ENCODE measurements around the gene DUSP19. TPM values are rescaled to one million over a fixed set of nuclear protein-coding genes. Genes with fewer than 3 reads are reported as not detected.

The DUSP19 gene, protein sequence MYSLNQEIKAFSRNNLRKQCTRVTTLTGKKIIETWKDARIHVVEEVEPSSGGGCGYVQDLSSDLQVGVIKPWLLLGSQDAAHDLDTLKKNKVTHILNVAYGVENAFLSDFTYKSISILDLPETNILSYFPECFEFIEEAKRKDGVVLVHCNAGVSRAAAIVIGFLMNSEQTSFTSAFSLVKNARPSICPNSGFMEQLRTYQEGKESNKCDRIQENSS
- total RNA-seq = 10 to 100 TPM in 3 of 4 donors, 1 to 10 TPM in 1; 7.5 to 16.6 (median 12.3) TPM
- 6.7 TPM for polyA plus RNA-seq
- long read RNA-seq, donor 1, full-length matches to known transcripts = 8 of 9 reads
- long read RNA-seq, donor 1, partial matches to known transcripts = 0 of 9 reads
- long read RNA-seq, donor 1, other reads (novel, unspliced or antisense) = 1 of 9 reads
- long read RNA-seq, donor 2, full-length matches to known transcripts = 3 of 3 reads
- long read RNA-seq, donor 2, partial matches to known transcripts = 0 of 3 reads
- long read RNA-seq, donor 2, other reads (novel, unspliced or antisense) = 0 of 3 reads
- long read RNA-seq, donor 3, full-length matches to known transcripts = 10 of 13 reads
- long read RNA-seq, donor 3, partial matches to known transcripts = 0 of 13 reads
- long read RNA-seq, donor 3, other reads (novel, unspliced or antisense) = 3 of 13 reads
- long read RNA-seq, donor 4, full-length matches to known transcripts = 6 of 6 reads
- long read RNA-seq, donor 4, partial matches to known transcripts = 0 of 6 reads
- long read RNA-seq, donor 4, other reads (novel, unspliced or antisense) = 0 of 6 reads

DNA sequence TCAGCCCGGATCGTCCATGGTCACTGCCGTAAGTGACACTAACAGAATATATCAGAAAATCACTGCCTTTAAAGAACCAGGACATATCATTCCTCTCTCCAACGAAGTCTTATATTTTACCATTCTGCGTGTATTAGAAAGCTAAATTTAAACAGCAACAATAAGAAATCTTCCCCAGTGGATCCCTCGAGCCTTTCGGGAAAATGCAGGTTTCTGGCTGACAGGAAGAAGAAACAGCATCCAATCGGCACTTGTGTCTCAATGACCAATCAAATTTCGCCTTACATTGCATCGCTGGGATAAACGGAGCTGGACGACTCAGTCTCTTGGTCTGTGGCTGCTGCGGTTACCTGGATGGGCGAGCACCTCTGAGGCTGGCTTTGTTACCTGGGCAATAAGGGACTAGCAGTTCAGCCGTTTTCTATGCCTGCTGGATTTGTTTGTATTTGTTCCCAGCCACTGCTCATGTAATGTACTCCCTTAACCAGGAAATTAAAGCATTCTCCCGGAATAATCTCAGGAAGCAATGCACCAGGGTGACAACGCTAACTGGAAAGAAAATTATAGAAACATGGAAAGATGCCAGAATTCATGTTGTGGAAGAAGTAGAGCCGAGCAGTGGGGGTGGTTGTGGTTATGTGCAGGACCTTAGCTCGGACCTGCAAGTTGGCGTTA lies at the start of gene DUSP19:
DUSP19 (plus strand) TSS at position 284 of the 675 bp plus-strand sequence; CDS start at position 471, 187 bp downstream.
- WGBS = under 1% methylated on average over 20 of the region's 20 CpGs
- intact Hi-C loops (cut with DNase I) = loop anchor here in 3 of 4 donors (5.0 kb wide), 2 partner anchors 41 to 44 kb away; partner anchors contain the start of genes NCKAP1 (in 2 of the 3) and NUP35 (in 1 of the 3)
- Histone ChIP-seq H3K27ac (ENCODE audit: low read length) (peak within 1 kb of the TSS; percentile 91), H3K4me3 (ENCODE audit: low read length) (peak within 1 kb of the TSS; percentile 88), H3K4me1 (ENCODE audit: control insufficient read depth, insufficient read depth, low read length) (no peaks in the 10 kb centered on the region), H3K9me3 (ENCODE audit: control insufficient read depth, low read length) (no peaks in the 10 kb centered on the region), H3K27me3 (ENCODE audit: control insufficient read depth, insufficient read depth) (no peaks in the 10 kb centered on the region)
- DNase-seq (peak; percentile 73 to 89 (median 82)), ATAC-seq (peak; percentile 94 to 95)

DNA sequence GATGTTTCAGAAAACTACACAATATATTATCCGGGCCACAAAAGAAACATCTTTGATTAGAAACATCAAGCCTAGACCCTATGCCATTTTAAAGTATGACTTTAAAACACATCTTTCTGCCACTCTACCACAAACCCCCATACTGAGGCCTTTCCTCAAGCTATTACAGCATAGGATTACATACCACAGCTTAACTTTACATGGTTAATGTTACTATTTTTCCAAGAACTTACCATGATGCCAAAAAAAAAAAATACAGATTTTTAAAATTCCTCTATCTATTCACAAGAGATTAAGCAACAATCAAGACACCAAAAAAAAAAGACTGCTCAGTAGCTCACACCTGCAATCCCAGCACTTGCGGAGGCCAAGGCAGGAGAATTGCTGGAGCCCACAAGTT lies 49.3 kb upstream of the DUSP19 start:
- no peak overlapping the region for H3K4me3 ChIP-seq (ENCODE audit: low read length)
- DNase-seq (no peak), ATAC-seq (no peak)
- H3K9me3 ChIP-seq (ENCODE audit: control insufficient read depth, low read length) = no peaks in the 10 kb centered on the region
- WGBS = 92% methylated on average over 2 of the region's 2 CpGs
- no peak overlapping the region for H3K27ac ChIP-seq (ENCODE audit: low read length)
- no peaks in the 10 kb centered on the region for H3K4me1 ChIP-seq (ENCODE audit: control insufficient read depth, insufficient read depth, low read length)
- intact Hi-C loops (cut with DNase I) = no loop called here
- no peaks in the 10 kb centered on the region for H3K27me3 ChIP-seq (ENCODE audit: control insufficient read depth, insufficient read depth)

DNA sequence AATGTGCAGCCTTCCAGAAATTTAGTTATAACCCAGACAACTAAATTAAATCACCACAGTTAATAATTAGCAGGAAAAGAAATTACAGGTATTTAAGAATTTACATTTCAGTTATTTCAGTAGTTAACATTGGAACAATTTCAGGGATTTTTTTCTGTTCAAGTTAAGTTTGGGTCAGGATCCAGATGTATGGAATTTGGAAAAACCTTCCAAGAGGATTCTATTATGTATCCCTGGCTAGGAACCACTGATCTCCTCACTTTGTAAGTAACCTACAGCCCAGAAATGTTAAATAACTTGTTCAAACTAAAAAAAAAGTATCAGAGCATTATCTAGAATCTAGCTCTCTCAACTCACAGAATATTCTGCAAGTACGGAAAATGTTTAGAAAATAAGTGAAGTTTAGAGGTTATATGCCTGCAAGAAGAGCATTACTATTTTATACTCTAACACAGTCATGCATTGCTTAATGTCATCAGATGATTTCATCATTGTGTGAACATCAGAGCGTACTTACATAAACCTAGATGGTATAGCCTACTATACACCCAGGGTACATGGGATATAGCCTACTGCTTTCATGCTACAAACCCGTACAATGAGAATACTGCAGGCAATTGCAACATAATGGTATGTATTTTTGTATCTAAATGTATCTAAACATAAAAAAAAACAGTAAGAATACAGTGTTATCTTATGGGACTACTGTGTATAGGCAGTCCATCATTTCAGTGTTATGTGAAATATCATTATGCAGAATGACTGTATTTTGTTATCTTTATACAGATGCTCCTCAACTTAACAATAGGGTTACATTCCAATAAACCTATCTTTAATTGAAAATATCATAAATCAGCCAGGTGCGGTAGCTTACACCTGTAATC lies 46.4 kb upstream of the DUSP19 start:
- intact Hi-C loops (cut with DNase I) = no loop called here
- no peaks in the 10 kb centered on the region for H3K27me3 ChIP-seq (ENCODE audit: control insufficient read depth, insufficient read depth)
- WGBS = 88% methylated on average over 4 of the region's 4 CpGs
- H3K9me3 ChIP-seq (ENCODE audit: control insufficient read depth, low read length) = no peaks in the 10 kb centered on the region
- ATAC-seq (no peak), DNase-seq (no peak)
- no peak overlapping the region for H3K27ac ChIP-seq (ENCODE audit: low read length)
- no peak overlapping the region for H3K4me3 ChIP-seq (ENCODE audit: low read length)
- H3K4me1 ChIP-seq (ENCODE audit: control insufficient read depth, insufficient read depth, low read length) = no peaks in the 10 kb centered on the region

DNA sequence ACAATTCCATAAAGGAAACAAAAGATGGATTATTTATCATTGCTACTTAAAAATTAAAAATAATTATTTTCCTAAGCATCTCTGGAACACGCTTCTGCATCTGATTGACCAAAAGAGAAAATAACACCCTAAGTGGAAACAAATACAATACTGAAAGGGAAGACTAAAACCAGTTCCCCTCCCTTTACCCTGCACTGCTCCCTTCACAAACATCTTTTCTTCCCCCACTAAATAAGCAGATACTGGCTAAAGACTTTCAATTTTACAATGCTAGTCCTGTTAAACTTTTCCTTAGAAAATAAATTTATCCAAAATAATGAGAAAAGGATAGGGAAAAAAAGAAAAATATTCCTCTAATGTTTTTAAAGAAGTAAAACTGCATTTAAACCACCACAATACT lies 44.6 kb upstream of the DUSP19 start:
- DNase-seq = no peak
- ATAC-seq = no peak
- H3K27ac ChIP-seq (ENCODE audit: low read length) = no peak overlapping the region
- no peaks in the 10 kb centered on the region for H3K4me1 ChIP-seq (ENCODE audit: control insufficient read depth, insufficient read depth, low read length)
- no peaks in the 10 kb centered on the region for H3K27me3 ChIP-seq (ENCODE audit: control insufficient read depth, insufficient read depth)
- no peak overlapping the region for H3K4me3 ChIP-seq (ENCODE audit: low read length)
- intact Hi-C loops (cut with DNase I) = no loop called here
- 78% methylated on average over 1 of the region's 1 CpG for WGBS
- no peaks in the 10 kb centered on the region for H3K9me3 ChIP-seq (ENCODE audit: control insufficient read depth, low read length)

DNA sequence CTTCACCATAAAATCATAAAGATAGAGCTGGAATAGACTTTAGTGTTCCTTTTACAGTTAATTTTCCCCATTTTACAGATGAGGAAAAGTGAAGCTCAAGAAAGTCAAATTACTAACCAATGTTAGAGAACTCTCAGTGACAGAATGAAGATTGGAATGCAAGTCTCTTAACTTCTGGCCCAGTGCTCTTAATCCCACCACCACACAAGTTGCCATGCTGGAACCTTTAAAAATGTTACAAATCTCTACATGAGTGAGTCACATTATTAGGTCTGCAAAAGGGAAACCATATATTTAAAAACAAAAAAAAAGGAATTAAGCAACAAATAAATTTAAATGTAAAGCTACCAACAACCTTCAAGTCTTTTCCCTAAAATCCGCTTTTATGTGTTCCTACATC lies 43.7 kb upstream of the DUSP19 start:
- Histone ChIP-seq H3K9me3 (ENCODE audit: control insufficient read depth, low read length) (no peaks in the 10 kb centered on the region), H3K27me3 (ENCODE audit: control insufficient read depth, insufficient read depth) (no peaks in the 10 kb centered on the region), H3K4me3 (ENCODE audit: low read length) (no peak overlapping the region), H3K27ac (ENCODE audit: low read length) (no peak overlapping the region), H3K4me1 (ENCODE audit: control insufficient read depth, insufficient read depth, low read length) (no peaks in the 10 kb centered on the region)
- ATAC-seq (no peak), DNase-seq (no peak)
- intact Hi-C loops (cut with DNase I) = loop anchor here in 2 of 4 donors (5.0 kb wide), 1 partner anchor 42 kb away; the partner anchor contains the start of gene DUSP19 (in 2 of the 2)
- WGBS = 94% methylated on average over 1 of the region's 1 CpG

DNA sequence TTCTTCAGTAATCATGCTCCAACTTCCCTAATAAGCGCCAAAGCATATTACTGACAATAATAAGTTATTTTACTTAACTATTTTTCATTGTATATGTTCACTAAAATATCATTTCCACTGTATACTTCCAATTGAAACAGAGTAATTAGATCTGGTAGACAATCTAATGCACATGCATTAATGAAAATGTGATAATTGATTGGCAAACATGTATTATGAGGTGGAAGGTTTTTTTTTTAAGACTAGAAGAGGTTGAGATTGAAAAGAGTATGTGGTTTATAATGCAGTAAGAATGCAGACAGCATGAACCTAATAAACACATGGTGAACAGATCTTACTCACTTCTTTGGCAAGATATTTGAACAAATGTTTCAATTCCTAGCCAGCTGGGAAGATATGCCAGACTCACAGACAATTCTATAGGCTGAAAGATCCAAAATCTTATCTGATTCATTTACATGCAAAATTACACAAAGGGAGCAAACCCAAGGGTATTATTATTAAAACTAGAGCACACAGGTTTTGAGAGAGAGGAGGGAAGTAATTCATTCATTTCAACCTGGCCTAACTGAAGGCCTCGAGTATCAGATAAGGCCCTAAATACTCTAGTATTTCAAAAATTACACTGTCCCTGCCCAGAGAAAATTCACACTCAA lies 43.1 kb upstream of the DUSP19 start:
- no peaks in the 10 kb centered on the region for H3K27me3 ChIP-seq (ENCODE audit: control insufficient read depth, insufficient read depth)
- H3K4me1 ChIP-seq (ENCODE audit: control insufficient read depth, insufficient read depth, low read length) = no peaks in the 10 kb centered on the region
- 47% methylated on average over 2 of the region's 2 CpGs for WGBS
- no peaks in the 10 kb centered on the region for H3K9me3 ChIP-seq (ENCODE audit: control insufficient read depth, low read length)
- H3K4me3 ChIP-seq (ENCODE audit: low read length) = peak overlapping the region; percentile 100
- intact Hi-C loops (cut with DNase I) = loop anchor here in 2 of 4 donors (5.0 kb wide), 1 partner anchor 42 kb away; the partner anchor contains the start of gene DUSP19 (in 2 of the 2)
- no peak for DNase-seq
- no peak for ATAC-seq
- no peak overlapping the region for H3K27ac ChIP-seq (ENCODE audit: low read length)

DNA sequence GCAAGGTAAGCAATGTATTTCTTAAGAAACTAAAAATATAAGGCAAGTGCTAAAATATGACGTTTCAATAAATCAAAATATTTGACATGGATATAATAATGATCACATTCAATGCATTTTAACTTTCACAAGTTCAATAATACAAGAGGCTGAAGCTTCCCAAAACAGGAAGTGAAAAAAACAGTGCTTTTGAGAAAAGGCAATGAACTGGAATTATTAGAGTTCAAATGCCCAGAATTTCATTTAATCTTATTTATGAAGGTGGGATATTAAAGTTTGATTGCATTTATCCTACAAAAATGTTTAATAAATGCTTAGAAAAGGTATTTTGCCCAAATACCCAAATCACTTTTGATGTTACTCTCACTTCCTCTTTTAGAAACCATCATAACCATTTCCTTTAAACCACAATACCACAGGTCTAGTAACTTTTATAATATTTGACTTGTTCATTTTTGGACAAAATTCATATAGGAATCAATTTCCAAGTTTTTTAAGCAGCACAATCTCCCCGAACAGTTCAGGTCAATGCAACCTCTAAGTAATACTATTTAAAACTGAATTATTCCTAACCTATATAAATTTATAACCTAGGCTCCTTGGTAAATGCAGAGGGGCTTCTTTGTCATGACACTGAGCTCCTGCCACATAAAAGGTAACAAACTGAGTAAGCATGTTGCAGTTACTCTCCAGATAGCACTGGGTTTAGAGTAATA lies 42.4 kb upstream of the DUSP19 start:
- Histone ChIP-seq H3K27ac (ENCODE audit: low read length) (no peak overlapping the region), H3K27me3 (ENCODE audit: control insufficient read depth, insufficient read depth) (no peaks in the 10 kb centered on the region), H3K4me1 (ENCODE audit: control insufficient read depth, insufficient read depth, low read length) (no peaks in the 10 kb centered on the region), H3K9me3 (ENCODE audit: control insufficient read depth, low read length) (no peaks in the 10 kb centered on the region), H3K4me3 (ENCODE audit: low read length) (peak overlapping the region; percentile 100)
- DNase-seq = no peak
- no peak for ATAC-seq
- intact Hi-C loops (cut with DNase I) = loop anchor here in 2 of 4 donors (5.0 kb wide), 1 partner anchor 41 kb away; the partner anchor contains the start of gene DUSP19 (in 2 of the 2)
- 17% methylated on average over 2 of the region's 2 CpGs for WGBS

DNA sequence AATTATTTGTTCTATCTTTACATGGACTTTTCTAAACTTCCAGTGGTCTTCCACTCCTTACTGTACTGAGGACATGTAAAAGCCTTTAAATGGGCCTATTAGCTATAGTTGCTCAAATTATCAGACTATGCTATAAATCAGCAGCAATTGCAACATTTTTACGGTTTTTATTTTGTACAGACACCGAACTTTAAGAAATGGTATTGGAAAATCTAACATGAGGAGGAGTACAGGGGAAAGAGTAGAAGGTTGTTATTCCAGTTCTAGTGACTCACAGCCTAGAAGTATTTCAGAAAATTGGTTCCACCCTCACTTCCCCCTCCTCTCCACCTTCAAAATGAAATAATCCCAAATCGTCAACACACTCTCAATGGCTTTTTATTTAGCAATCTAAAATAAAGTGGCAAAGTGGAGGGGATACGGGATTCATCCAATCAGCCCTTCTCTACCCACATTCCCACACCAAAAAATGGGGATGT lies 41.4 kb upstream of the DUSP19 start:
- peak; percentile 5 to 44 for ATAC-seq
- DNase-seq = no peak
- intact Hi-C loops (cut with DNase I) = loop anchor here in 2 of 4 donors (5.0 kb wide), 1 partner anchor 40 kb away; the partner anchor contains the start of gene DUSP19 (in 2 of the 2)
- no peaks in the 10 kb centered on the region for H3K4me1 ChIP-seq (ENCODE audit: control insufficient read depth, insufficient read depth, low read length)
- peak overlapping the region; percentile 100 for H3K4me3 ChIP-seq (ENCODE audit: low read length)
- WGBS = 4% methylated on average over 4 of the region's 4 CpGs
- peak overlapping the region; percentile 100 for H3K27ac ChIP-seq (ENCODE audit: low read length)
- H3K27me3 ChIP-seq (ENCODE audit: control insufficient read depth, insufficient read depth) = no peaks in the 10 kb centered on the region
- no peaks in the 10 kb centered on the region for H3K9me3 ChIP-seq (ENCODE audit: control insufficient read depth, low read length)

Measured in right cardiac atrium (tissue), 5 donors.